H1 (cell line): ENCODE results near the gene HILPDA. TPM values are rescaled to one million over a fixed set of nuclear protein-coding genes. Genes with fewer than 3 reads are reported as not detected.

Experiments
- CTCF ChIA-PET: fragments of 300-600 bp; sonication (Branson Sonifier 250); formaldehyde crosslinking; loops from one replicate; lab custom pipeline; 2021; ENCODE audit not compliant: partially characterized antibody; lab: Charles Lee
- POLR2A ChIA-PET: fragments of 300-600 bp; sonication (Branson Sonifier 250); formaldehyde crosslinking; loops from one replicate; lab custom pipeline; 2021; ENCODE audit warnings: inconsistent platforms; ENCODE audit not compliant: partially characterized antibody; lab: Charles Lee
- DNase-seq, 2 experiments: peaks; one replicate each; pipeline versions ENCODE4 v3.0.0 to v3.0.0-alpha.2; 2010 to 2022; ENCODE audit warnings: low spot score in 2 of 2, low read depth in 1 of 2, mixed read lengths in 1 of 2
- FAIRE-seq: peaks from 2 replicates; lab custom pipeline; 2011; peaks lifted over from hg19 to GRCh38; lab: Jason Lieb, UNC
- H2AFZ ChIP-seq: 2 replicates; pipeline ENCODE4 v1.8.1; 2012; ENCODE audit warnings: low read length, inconsistent platforms
- H2AK5ac ChIP-seq: 2 replicates; pipeline ENCODE4 v1.6.1; 2013; ENCODE audit warnings: low read depth, low read length
- H2BK120ac ChIP-seq: replicated peaks from 2 replicates; pipeline ENCODE3; 2013; ENCODE audit warnings: low read depth, low read length, inconsistent platforms
- H2BK12ac ChIP-seq: 2 replicates; pipeline ENCODE4 v1.6.1; 2013; ENCODE audit warnings: low read depth, low read length
- H2BK15ac ChIP-seq: 2 replicates; pipeline ENCODE4 v1.6.1; 2013; ENCODE audit warnings: low read length
- H2BK20ac ChIP-seq: 2 replicates; pipeline ENCODE4 v1.6.1; 2013; ENCODE audit warnings: low read length
- H2BK5ac ChIP-seq: 2 replicates; pipeline ENCODE4 v1.6.1; 2013; ENCODE audit warnings: low read depth, low read length
- H3K14ac ChIP-seq: 2 replicates; pipeline ENCODE4 v1.6.1; 2013; ENCODE audit warnings: inconsistent platforms; ENCODE audit not compliant: insufficient read length
- H3K18ac ChIP-seq: 2 replicates; pipeline ENCODE4 v1.6.1; 2013; ENCODE audit warnings: low read length; ENCODE audit errors: extremely low read depth
- H3K23ac ChIP-seq: 2 replicates; pipeline ENCODE4 v1.6.1; 2013; ENCODE audit warnings: inconsistent platforms; ENCODE audit not compliant: insufficient read length
- H3K23me2 ChIP-seq: 2 replicates; pipeline ENCODE4 v1.6.1; 2013; ENCODE audit warnings: low read depth, low read length
- H3K27ac ChIP-seq: 2 replicates; pipeline ENCODE4 v1.6.1; 2011; ENCODE audit warnings: low read depth, low read length, inconsistent platforms
- H3K27me3 ChIP-seq, 4 experiments: replicated peaks in 1 of 4; 1 replicate in 1 of 4; 2 replicates in 3 of 4; pipeline versions ENCODE4 v1.6.1 to v1.8.1; 2011 to 2013; ENCODE audit warnings: low read length in 3 of 4, mild to moderate bottlenecking in 3 of 4, inconsistent platforms in 2 of 4, mixed read lengths in 2 of 4, moderate library complexity in 1 of 4; ENCODE audit not compliant: control insufficient read depth in 3 of 4, insufficient read depth in 3 of 4; ENCODE audit errors: extremely low read depth in 1 of 4
- H3K36me3 ChIP-seq, 4 experiments: 2 replicates each; pipeline versions ENCODE4 v1.6.1 to v1.8.1; 2011 to 2013; ENCODE audit warnings: mild to moderate bottlenecking in 4 of 4, low read length in 3 of 4, moderate library complexity in 2 of 4, control low read depth in 1 of 4, inconsistent platforms in 1 of 4; ENCODE audit not compliant: insufficient read depth in 4 of 4, control insufficient read depth in 2 of 4
- H3K4ac ChIP-seq: replicated peaks from 2 replicates; pipeline ENCODE3; 2013; ENCODE audit warnings: low read length, low read depth, mixed read lengths, inconsistent platforms; ENCODE audit not compliant: insufficient read length
- H3K4me1 ChIP-seq, 4 experiments: replicated peaks in 1 of 4; 1 replicate in 1 of 4; 2 replicates in 3 of 4; pipeline versions ENCODE4 v1.6.1 to v1.8.1; 2011 to 2013; ENCODE audit warnings: low read length in 3 of 4, inconsistent platforms in 2 of 4, mixed read lengths in 1 of 4; ENCODE audit not compliant: insufficient read depth in 4 of 4, control insufficient read depth in 3 of 4
- H3K4me2 ChIP-seq, 2 experiments: 2 replicates each; pipeline versions ENCODE4 v1.6.1 to v1.8.1; 2011 to 2013; ENCODE audit warnings: low read depth in 2 of 2, low read length in 2 of 2, control low read depth in 1 of 2, inconsistent platforms in 1 of 2, mild to moderate bottlenecking in 1 of 2; ENCODE audit not compliant: insufficient read depth in 1 of 2
- H3K4me3 ChIP-seq, 4 experiments: fragments of 200-600, 300-600 bp in 1 of 4; sonication (generic), shearing (Covaris generic), sonication (Bioruptor Twin) in 1 of 4; 2 replicates each; pipeline versions ENCODE4 v1.5.1 to v1.8.1; 2011 to 2016; ENCODE audit warnings: low read length in 4 of 4, low read depth in 3 of 4, control low read depth in 2 of 4, inconsistent platforms in 2 of 4, mild to moderate bottlenecking in 2 of 4, mixed read lengths in 1 of 4, moderate library complexity in 1 of 4; ENCODE audit not compliant: insufficient read depth in 2 of 4; ENCODE audit errors: extremely low read depth in 1 of 4
- H3K56ac ChIP-seq: replicated peaks from 2 replicates; pipeline ENCODE3; 2013; ENCODE audit warnings: low read depth, mild to moderate bottlenecking, mixed read lengths, low read length, inconsistent platforms; ENCODE audit not compliant: insufficient read length
- H3K79me1 ChIP-seq: 2 replicates; pipeline ENCODE4 v1.6.1; 2013; ENCODE audit warnings: low read depth, low read length, control low read depth
- H3K79me2 ChIP-seq, 2 experiments: 2 replicates each; pipeline versions ENCODE4 v1.6.1 to v1.8.1; 2012 to 2013; ENCODE audit warnings: low read length in 2 of 2, mild to moderate bottlenecking in 2 of 2, inconsistent platforms in 1 of 2; ENCODE audit not compliant: insufficient read depth in 2 of 2, control insufficient read depth in 1 of 2
- H3K9ac ChIP-seq, 4 experiments: replicated peaks in 1 of 4; 1 replicate in 1 of 4; 2 replicates in 3 of 4; pipeline versions ENCODE4 v1.6.1 to v1.8.1; 2011 to 2013; ENCODE audit warnings: low read depth in 3 of 4, low read length in 3 of 4, control low read depth in 2 of 4, mild to moderate bottlenecking in 2 of 4, moderate library complexity in 2 of 4, inconsistent platforms in 1 of 4; ENCODE audit errors: extremely low read depth in 1 of 4
- H3K9me3 ChIP-seq, 2 experiments: 2 replicates each; pipeline versions ENCODE4 v1.6.1 to v1.8.1; 2012 to 2013; ENCODE audit warnings: mild to moderate bottlenecking in 2 of 2, moderate library complexity in 2 of 2, control low read depth in 1 of 2, inconsistent platforms in 1 of 2, low read depth in 1 of 2, low read length in 1 of 2, mixed read lengths in 1 of 2; ENCODE audit not compliant: insufficient read depth in 2 of 2
- H4K20me1 ChIP-seq, 2 experiments: replicated peaks in 1 of 2; 2 replicates each; pipeline versions ENCODE3 to v1.8.1; 2011 to 2013; ENCODE audit warnings: inconsistent platforms in 2 of 2, low read length in 2 of 2, mild to moderate bottlenecking in 1 of 2; ENCODE audit not compliant: insufficient read depth in 2 of 2, control insufficient read depth in 1 of 2
- H4K5ac ChIP-seq: 2 replicates; pipeline ENCODE4 v1.6.1; 2013; ENCODE audit warnings: low read length, low read depth, mixed read lengths, inconsistent platforms; ENCODE audit not compliant: insufficient read length
- H4K8ac ChIP-seq: 2 replicates; pipeline ENCODE4 v1.8.0; 2013; ENCODE audit warnings: mild to moderate bottlenecking, moderate library complexity, low read length, inconsistent platforms; ENCODE audit not compliant: insufficient read depth; ENCODE audit errors: extremely low read depth
- H4K91ac ChIP-seq: replicated peaks from 2 replicates; pipeline ENCODE3; 2013; ENCODE audit warnings: low read length, mixed read lengths, inconsistent platforms; ENCODE audit not compliant: insufficient read length
- ATF2 ChIP-seq: IDR thresholded peaks from 2 replicates; pipeline ENCODE4 v1.6.1; 2012; ENCODE audit warnings: low read length, inconsistent platforms
- RNF2 ChIP-seq: fragments of 200-900, 300-1000 bp; sonication (generic); IDR thresholded peaks from 2 replicates; pipeline ENCODE4 v1.7.1; 2016; ENCODE audit warnings: borderline replicate concordance, low read depth, mild to moderate bottlenecking, antibody characterized with exemption, low read length; ENCODE audit not compliant: poor library complexity, severe bottlenecking; ENCODE audit errors: missing control alignments
- WGBS, 2 experiments: shearing (Covaris generic) in 1 of 2; methylation state at CpG; one replicate each; pipeline versions ENCODE4 v1.1.6 to v1.1.7; 2013 to 2015; ENCODE audit warnings: low lambda C conversion rate in 2 of 2, mixed read lengths in 2 of 2, inconsistent platforms in 1 of 2, low coverage in 1 of 2, missing lambda C conversion rate in 1 of 2; ENCODE audit not compliant: insufficient replicate concordance in 2 of 2, insufficient coverage in 1 of 2, insufficient read length in 1 of 2; ENCODE audit errors: extremely low coverage in 1 of 2, missing lambda C conversion rate in 1 of 2; 5-methylcytosine and 5-hydroxymethylcytosine counted together
- polyA plus RNA-seq, 7 experiments: library from polyadenylated mRNA; depleted of rRNA in 3 of 7; stranded (reverse) in 5 of 7; unstranded in 2 of 7; fragments of >200 nt in 5 of 7; fragments of 200-250 nt in 2 of 7; gene quantifications; 1 replicate in 5 of 7; 2 replicates in 1 of 7; 4 replicates in 1 of 7; pipeline versions ENCODE4 v1.2.1 to v1.2.3, GENCODE V29; 2011 to 2013; ENCODE audit warnings: missing spikeins in 2 of 7, mixed read lengths in 2 of 7
- total RNA-seq: library from RNA; stranded (reverse); fragmentation: NEBNext Ultra II Directional; extraction: Animal tissue kit (Norgen Biotek cat#: 25700); gene quantifications from 2 replicates; pipeline ENCODE4 v1.2.1, GENCODE V29; 2021

The HILPDA gene
- total and polyA plus RNA-seq, 2 of the 8 experiments (the other 6 are each of a cell fraction or from before 2014, with no cell fraction given), result 35.6 to 80.0 TPM

DNA sequence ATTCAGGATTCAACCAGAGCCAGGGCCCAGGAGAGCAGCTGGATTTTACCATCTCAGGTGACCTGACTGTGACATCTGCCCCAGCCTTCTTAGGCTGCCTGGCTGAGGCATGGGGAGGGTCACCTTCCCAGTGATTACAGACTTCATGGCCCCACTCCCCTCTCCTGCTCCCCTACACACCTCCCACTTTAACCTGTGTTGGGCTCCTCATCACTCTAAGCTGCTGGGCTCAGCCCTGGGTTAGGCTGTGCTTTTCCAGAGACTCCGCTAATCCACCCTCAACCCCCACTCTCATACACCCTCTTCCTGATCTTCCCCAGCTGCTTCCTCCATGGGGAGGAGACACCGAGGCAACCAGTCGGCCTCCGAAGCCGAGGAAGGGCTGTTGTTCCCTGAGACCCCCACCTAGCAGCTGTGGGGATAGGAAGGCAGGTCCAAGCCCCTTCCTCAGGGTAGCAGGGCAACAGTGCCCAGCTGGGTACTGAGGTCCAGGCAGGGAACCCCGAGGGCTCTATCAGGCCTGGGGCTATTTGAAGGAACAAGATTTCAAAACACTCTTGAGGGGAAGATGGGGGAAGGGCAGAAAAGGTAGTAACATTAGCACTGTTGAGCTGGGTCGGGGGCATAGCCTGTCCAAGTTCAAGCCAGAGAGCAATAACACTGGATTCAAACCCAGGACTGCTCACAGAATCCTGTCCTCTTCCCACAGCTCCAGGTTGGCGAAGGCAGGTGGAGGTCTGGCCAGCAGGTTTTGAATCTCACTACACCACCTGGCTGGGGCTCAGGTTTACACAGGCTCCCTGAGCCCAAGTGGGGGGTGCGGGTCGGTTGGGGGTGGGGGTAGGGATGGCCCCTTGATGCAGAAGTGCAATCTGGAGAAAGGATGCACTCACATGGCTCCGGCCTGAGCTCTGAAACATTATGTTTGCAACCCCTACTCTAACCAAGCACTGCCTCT is 47.6 kb upstream of the HILPDA start:
- Histone ChIP-seq H3K9me3 (no peaks in the 10 kb centered on the region), H3K27me3 (peaks cover 33 to 74% (median 55%) of the 10 kb centered on the region in 4 experiments), H4K20me1 (peaks cover 6 to 20% of the 10 kb centered on the region in 2 experiments), H2BK20ac (no peak overlapping the region), H3K14ac (no peak overlapping the region), H3K23me2 (peaks cover 14% of the 10 kb centered on the region; the same call in 1 of the 2 replicates), H2BK12ac (0 out of 2 replicates have a peak overlapping the region, but pooled peaks have one; percentile 39), H3K36me3 (no peaks in the 10 kb centered on the region), H2BK5ac (no peak overlapping the region), H3K9ac (no peak overlapping the region; a peak in 1 of 7 replicates), H4K5ac (no peak overlapping the region), H3K4ac (no peak overlapping the region), H2BK15ac (no peak overlapping the region), H3K4me1 (peaks cover 0 to 37% (median 27%) of the 10 kb centered on the region in 4 experiments; a peak in 6 of 7 replicates), H4K91ac (no peak overlapping the region), H3K27ac (no peak overlapping the region), H3K79me1 (no peaks in the 10 kb centered on the region), H4K8ac (no peak overlapping the region), H3K4me3 (peak overlapping the region in 1 of 4 experiments; percentile 68; a peak in 1 of 8 replicates), H2BK120ac (no peak overlapping the region), H3K56ac (no peak overlapping the region), H2AFZ (no peak overlapping the region), H3K18ac (no peak overlapping the region), H3K4me2 (peak overlapping the region; percentile 94 to 95; a peak in 2 of 4 replicates), H2AK5ac (no peak overlapping the region), H3K79me2 (no peaks in the 10 kb centered on the region), H3K23ac (no peak overlapping the region)
- TF ChIP-seq ATF2 (no peak), RNF2 (peak; percentile 16)
- no peak for DNase-seq
- POLR2A ChIA-PET, result interaction anchor here (0.6 to 2.3 kb wide), 7 partner anchors 13 to 417 kb away, joined by 3 to 8 read pairs (median 4); partner anchors contain the start of genes CALU and RBM28
- no peak for FAIRE-seq
- WGBS, 2 experiments, result 62% methylated on average over 11 of the region's 11 CpGs; no CpG with 5 or more reads in 1 of the 2 experiments
- CTCF ChIA-PET, result interaction anchor here (0.8 to 24.8 kb wide), 20 partner anchors 8 to 66 kb away, joined by 3 to 348 read pairs (median 5); partner anchors contain the start of gene HILPDA
